Hepatocyte (in vitro differentiated cells): ENCODE data around the gene KNOP1.

Experiments used
- EZH2 ChIP-seq: fragments of 200-600 bp; sonication (generic); IDR thresholded peaks from 2 replicates; pipeline ENCODE4 v1.6.1; 2016; ENCODE audit warnings: antibody characterized with exemption, mild to moderate bottlenecking, borderline replicate concordance
- TF ChIP-seq, protein P1 (sequence below): fragments of 200-600 bp; sonication (generic); IDR thresholded peaks from 2 replicates; pipeline ENCODE4 v1.5.1; 2016; ENCODE audit warnings: antibody characterized with exemption, mild to moderate bottlenecking; ENCODE audit not compliant: poor library complexity

DNA sequence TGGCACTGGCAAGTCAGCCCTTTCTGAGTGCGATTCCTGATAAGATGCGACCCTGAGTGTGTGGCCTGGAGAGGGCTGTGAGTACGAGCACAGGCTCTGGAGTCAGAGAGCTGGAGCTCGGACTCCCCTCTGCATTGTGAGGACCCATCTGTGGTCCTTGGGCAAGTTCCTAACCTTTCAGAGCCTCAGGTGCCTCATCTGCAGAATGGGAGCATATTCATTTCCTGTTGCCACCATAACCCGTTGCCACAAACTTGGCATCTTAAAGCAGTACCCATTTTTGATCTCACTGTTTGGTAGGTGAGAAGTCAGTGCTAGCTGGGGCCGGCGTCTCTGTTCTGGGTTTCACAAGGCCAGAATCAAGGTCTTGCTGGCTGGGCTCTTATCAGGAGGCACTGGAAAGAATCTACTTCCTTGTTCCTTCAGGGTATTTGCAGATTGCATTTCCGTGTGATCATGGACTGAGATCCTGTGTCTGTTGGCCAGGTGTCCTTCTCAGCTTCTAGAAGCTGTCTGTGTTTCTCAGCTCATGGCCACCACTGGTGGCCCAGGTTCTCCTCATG, 20.2 kb downstream of the KNOP1 start:
- TF ChIP-seq, protein P1, sequence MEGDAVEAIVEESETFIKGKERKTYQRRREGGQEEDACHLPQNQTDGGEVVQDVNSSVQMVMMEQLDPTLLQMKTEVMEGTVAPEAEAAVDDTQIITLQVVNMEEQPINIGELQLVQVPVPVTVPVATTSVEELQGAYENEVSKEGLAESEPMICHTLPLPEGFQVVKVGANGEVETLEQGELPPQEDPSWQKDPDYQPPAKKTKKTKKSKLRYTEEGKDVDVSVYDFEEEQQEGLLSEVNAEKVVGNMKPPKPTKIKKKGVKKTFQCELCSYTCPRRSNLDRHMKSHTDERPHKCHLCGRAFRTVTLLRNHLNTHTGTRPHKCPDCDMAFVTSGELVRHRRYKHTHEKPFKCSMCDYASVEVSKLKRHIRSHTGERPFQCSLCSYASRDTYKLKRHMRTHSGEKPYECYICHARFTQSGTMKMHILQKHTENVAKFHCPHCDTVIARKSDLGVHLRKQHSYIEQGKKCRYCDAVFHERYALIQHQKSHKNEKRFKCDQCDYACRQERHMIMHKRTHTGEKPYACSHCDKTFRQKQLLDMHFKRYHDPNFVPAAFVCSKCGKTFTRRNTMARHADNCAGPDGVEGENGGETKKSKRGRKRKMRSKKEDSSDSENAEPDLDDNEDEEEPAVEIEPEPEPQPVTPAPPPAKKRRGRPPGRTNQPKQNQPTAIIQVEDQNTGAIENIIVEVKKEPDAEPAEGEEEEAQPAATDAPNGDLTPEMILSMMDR, result no peak
- TF ChIP-seq EZH2, result no peak
